ENCODE results near the gene YBX1.
A peak's percentile ranks its signal among the peaks of the same experiment; 100 is the strongest.

YBX1 gene

GRCh38 chr1:42689912-42690311, 7.7 kb downstream of the YBX1 start:
- no peak for TF ChIP-seq CTCF (conservative IDR thresholded peaks at IDR 0.05; ENCODE audit: low read depth, low read length)
- DNase-seq (ENCODE audit: low read depth), result no peak
- no peak overlapping the region for H3K4me3 ChIP-seq (ENCODE audit: low read depth, low read length)

- no peak for DNase-seq (ENCODE audit: low read depth)
- no peak overlapping the region for H3K4me3 ChIP-seq (ENCODE audit: low read depth, low read length)
- peak; percentile 44 for TF ChIP-seq CTCF (conservative IDR thresholded peaks at IDR 0.05; ENCODE audit: low read depth, low read length)
These were observed 8.4 kb downstream of the YBX1 start for GRCh38 chr1:42690477-42691156.

- DNase-seq (ENCODE audit: low read depth), result no peak
- no peak for TF ChIP-seq CTCF (conservative IDR thresholded peaks at IDR 0.05; ENCODE audit: low read depth, low read length)
- no peak overlapping the region for H3K4me3 ChIP-seq (ENCODE audit: low read depth, low read length)
These were observed 8.9 kb downstream of the YBX1 start for GRCh38 chr1:42691157-42691498.

- DNase-seq (ENCODE audit: low read depth), result no peak
- TF ChIP-seq CTCF (conservative IDR thresholded peaks at IDR 0.05; ENCODE audit: low read depth, low read length), result no peak
- H3K4me3 ChIP-seq (ENCODE audit: low read depth, low read length), result no peak overlapping the region
These were observed 10.2 kb downstream of the YBX1 start for GRCh38 chr1:42692461-42692860.

- H3K4me3 ChIP-seq (ENCODE audit: low read depth, low read length), result no peak overlapping the region
- TF ChIP-seq CTCF (conservative IDR thresholded peaks at IDR 0.05; ENCODE audit: low read depth, low read length), result no peak
- DNase-seq (ENCODE audit: low read depth), result no peak
These were observed 10.7 kb downstream of the YBX1 start for GRCh38 chr1:42692911-42693310.

- no peak overlapping the region for H3K4me3 ChIP-seq (ENCODE audit: low read depth, low read length)
- no peak for DNase-seq (ENCODE audit: low read depth)
- TF ChIP-seq CTCF (conservative IDR thresholded peaks at IDR 0.05; ENCODE audit: low read depth, low read length), result no peak
These were observed 16.0 kb downstream of the YBX1 start for GRCh38 chr1:42698081-42698813.

- no peak for TF ChIP-seq CTCF (conservative IDR thresholded peaks at IDR 0.05; ENCODE audit: low read depth, low read length)
- no peak for DNase-seq (ENCODE audit: low read depth)
- no peak overlapping the region for H3K4me3 ChIP-seq (ENCODE audit: low read depth, low read length)
These were observed 17.8 kb downstream of the YBX1 start for GRCh38 chr1:42700006-42700405.

All from choroid plexus epithelial cell (primary cell).